Neutrophil (primary cell): ENCODE data around the gene HIPK2.

Experiments used
- H3K27ac ChIP-seq: fragments of 200-600 bp; sonication (generic); 2 replicates; pipeline ENCODE4 v1.5.1; 2016; ENCODE audit warnings: mild to moderate bottlenecking, moderate library complexity
- H3K27me3 ChIP-seq: fragments of 200-600 bp; sonication (generic); 2 replicates; pipeline ENCODE4 v1.6.0; 2016; ENCODE audit warnings: mild to moderate bottlenecking
- H3K36me3 ChIP-seq: fragments of 200-600 bp; sonication (generic); 2 replicates; pipeline ENCODE4 v1.5.1; 2017
- H3K4me1 ChIP-seq, 2 experiments: fragments of 200-600 bp in 1 of 2; sonication (generic) in 1 of 2; 1 replicate in 1 of 2; 2 replicates in 1 of 2; pipeline versions ENCODE4 v1.5.1 to v1.6.1; 2013 to 2016; ENCODE audit warnings: low read depth in 1 of 2, low read length in 1 of 2, mild to moderate bottlenecking in 1 of 2, moderate library complexity in 1 of 2; ENCODE audit not compliant: control insufficient read depth in 1 of 2, insufficient read depth in 1 of 2
- H3K4me3 ChIP-seq, 2 experiments: fragments of 200-600 bp in 1 of 2; sonication (generic) in 1 of 2; 1 replicate in 1 of 2; 2 replicates in 1 of 2; pipeline ENCODE4 v1.5.1; 2013 to 2016; ENCODE audit warnings: low read depth in 1 of 2, low read length in 1 of 2, mild to moderate bottlenecking in 1 of 2, moderate library complexity in 1 of 2
- H3K9me3 ChIP-seq: fragments of 200-600 bp; sonication (generic); 2 replicates; pipeline ENCODE4 v1.5.1; 2016
- CTCF ChIP-seq: fragments of 200-600 bp; sonication (generic); IDR thresholded peaks from 2 replicates; pipeline ENCODE4 v1.5.1; 2016; ENCODE audit warnings: antibody characterized with exemption

HIPK2 gene

GRCh38 chr7:139594911-139595476 is 182.8 kb downstream of the HIPK2 start:
- Histone ChIP-seq H3K36me3 (peaks cover 100% of the 10 kb centered on the region), H3K27ac (no peak overlapping the region), H3K4me3 (no peak overlapping the region), H3K9me3 (no peaks in the 10 kb centered on the region), H3K4me1 (no peaks in the 10 kb centered on the region), H3K27me3 (no peaks in the 10 kb centered on the region)
- TF ChIP-seq CTCF = no peak

- H3K9me3 ChIP-seq = no peaks in the 10 kb centered on the region
- no peak overlapping the region for H3K4me3 ChIP-seq
- H3K4me1 ChIP-seq = peaks cover 1 to 2% of the 10 kb centered on the region in 2 experiments
- H3K27me3 ChIP-seq = no peaks in the 10 kb centered on the region
- TF ChIP-seq CTCF = no peak
- H3K27ac ChIP-seq = no peak overlapping the region
- H3K36me3 ChIP-seq = peaks cover 99% of the 10 kb centered on the region
Observed at GRCh38 chr7:139594090-139594489, 183.7 kb downstream of the HIPK2 start.

- H3K4me3 ChIP-seq = no peak overlapping the region
- H3K9me3 ChIP-seq = no peaks in the 10 kb centered on the region
- H3K27ac ChIP-seq = no peak overlapping the region
- TF ChIP-seq CTCF = no peak
- H3K4me1 ChIP-seq = peaks cover 9% of the 10 kb centered on the region in 2 experiments
- H3K36me3 ChIP-seq = peaks cover 93% of the 10 kb centered on the region
- no peaks in the 10 kb centered on the region for H3K27me3 ChIP-seq
Observed at GRCh38 chr7:139592801-139593461, 184.9 kb downstream of the HIPK2 start.

- no peak for TF ChIP-seq CTCF
- H3K27me3 ChIP-seq = no peaks in the 10 kb centered on the region
- H3K4me3 ChIP-seq = no peak overlapping the region
- H3K4me1 ChIP-seq = peaks cover 9% of the 10 kb centered on the region in 2 experiments
- H3K27ac ChIP-seq = no peak overlapping the region
- peaks cover 93% of the 10 kb centered on the region for H3K36me3 ChIP-seq
- H3K9me3 ChIP-seq = no peaks in the 10 kb centered on the region
Observed at GRCh38 chr7:139591550-139592195, 186.1 kb downstream of the HIPK2 start.

GRCh38 chr7:139589474-139589873 is 188.3 kb downstream of the HIPK2 start:
- H3K36me3 ChIP-seq = peaks cover 91% of the 10 kb centered on the region
- TF ChIP-seq CTCF = no peak

More at GRCh38 chr7:139589474-139589873, 188.3 kb downstream of the HIPK2 start:
- Histone ChIP-seq H3K4me3 (no peak overlapping the region), H3K9me3 (no peaks in the 10 kb centered on the region), H3K27me3 (no peaks in the 10 kb centered on the region), H3K4me1 (peaks cover 9% of the 10 kb centered on the region in 2 experiments), H3K27ac (no peak overlapping the region)
